HCT116 (cell line): Measurements from ENCODE around the gene SYNC. TPM values are rescaled to one million over a fixed set of nuclear protein-coding genes. Genes with fewer than 3 reads are reported as not detected.

ENCODE experiments used
- ATAC-seq: fragments of 200-7000 bp; cut with Tn5 transposase; 2 replicates; pipeline ENCODE4 v1.9.1; 2020; ENCODE audit warnings: mild to moderate bottlenecking, moderate library complexity
- BruUV-seq: library from RNA; stranded (reverse); fragments of 400-500 nt; replicated peaks from 2 replicates; lab custom pipeline; 2021; lab: Mats Ljungman, UMichigan
- CTCF ChIA-PET: fragments of 300-600 bp; sonication (Branson Sonifier 250); formaldehyde crosslinking; loops from one replicate; lab custom pipeline; 2021; ENCODE audit warnings: antibody characterized with exemption; lab: Charles Lee
- POLR2A ChIA-PET: fragments of 300-600, 350-600 bp; sonication (Branson Sonifier 250); formaldehyde crosslinking; loops from one replicate; lab custom pipeline; 2021; ENCODE audit warnings: antibody characterized with exemption; lab: Charles Lee
- RAD21 ChIA-PET, 2 experiments: fragments of 300-600 bp; sonication (Branson Sonifier 250); formaldehyde crosslinking; loops; one replicate each; lab custom pipeline; 2023; ENCODE audit warnings: low total read pairs in 2 of 2; ENCODE audit not compliant: uncharacterized antibody in 2 of 2, unreplicated experiment in 2 of 2, low non-redundant PET in 1 of 2; lab: Charles Lee
- DNase-seq: peaks from one replicate; pipeline ENCODE4 v3.0.0-alpha.2; 2010; ENCODE audit warnings: low read depth, low spot score
- H2AFZ ChIP-seq: fragments of 200-600 bp; shearing (Covaris generic), sonication (generic); 2 replicates; pipeline ENCODE4 v1.6.1; 2017; ENCODE audit warnings: low read depth, mixed run types, mixed read lengths, antibody characterized with exemption, low read length; ENCODE audit not compliant: poor library complexity, severe bottlenecking
- H3K27ac ChIP-seq: 2 replicates; pipeline ENCODE4 v1.5.1; 2012; ENCODE audit warnings: low read depth, low read length
- H3K27me3 ChIP-seq: fragments of 200-600 bp; sonication (generic); 2 replicates; pipeline ENCODE4 v1.6.1; 2016; ENCODE audit warnings: mixed run types, low read length, mixed read lengths; ENCODE audit not compliant: insufficient read depth
- H3K36me3 ChIP-seq, 2 experiments: fragments of 200-500 bp in 1 of 2; fragments of 200-600 bp in 1 of 2; sonication (Bioruptor generic) in 1 of 2; sonication (generic) in 1 of 2; 2 replicates each; pipeline versions ENCODE4 v1.5.1 to v1.6.1; 2014 to 2016; ENCODE audit warnings: low read length in 2 of 2, inconsistent platforms in 1 of 2, mixed read lengths in 1 of 2, mixed run types in 1 of 2; ENCODE audit not compliant: insufficient read depth in 2 of 2, control insufficient read depth in 1 of 2
- H3K4me1 ChIP-seq, 2 experiments: fragments of 200-600 bp in 1 of 2; sonication (generic) in 1 of 2; 2 replicates each; pipeline versions ENCODE4 v1.5.1 to v1.6.1; 2012 to 2017; ENCODE audit warnings: low read length in 2 of 2, inconsistent platforms in 1 of 2, mild to moderate bottlenecking in 1 of 2, mixed read lengths in 1 of 2, mixed run types in 1 of 2, moderate library complexity in 1 of 2; ENCODE audit not compliant: insufficient read depth in 2 of 2, control insufficient read depth in 1 of 2
- H3K4me2 ChIP-seq: fragments of 200-600 bp; sonication (generic); 2 replicates; pipeline ENCODE4 v1.6.1; 2017; ENCODE audit warnings: mixed run types, low read length, mixed read lengths
- H3K4me3 ChIP-seq, 2 experiments: fragments of 200-600 bp in 1 of 2; sonication (generic) in 1 of 2; replicated peaks in 1 of 2; 2 replicates each; pipeline ENCODE4 v1.5.1; 2011 to 2016; ENCODE audit warnings: low read length in 2 of 2, control low read depth in 1 of 2, low read depth in 1 of 2, mild to moderate bottlenecking in 1 of 2, mixed read lengths in 1 of 2, mixed run types in 1 of 2
- H3K79me2 ChIP-seq: fragments of 200-600 bp; sonication (generic); 2 replicates; pipeline ENCODE4 v1.6.1; 2017; ENCODE audit warnings: mild to moderate bottlenecking, mixed run types, low read length, moderate library complexity, mixed read lengths; ENCODE audit not compliant: insufficient read depth
- H3K9ac ChIP-seq: fragments of 200-600 bp; sonication (generic); 2 replicates; pipeline ENCODE4 v1.6.1; 2016; ENCODE audit warnings: low read length, mixed read lengths
- H3K9me2 ChIP-seq: fragments of 200-600 bp; sonication (generic), shearing (Covaris generic); 2 replicates; pipeline ENCODE4 v1.6.1; 2017; ENCODE audit warnings: mixed run types, mild to moderate bottlenecking, moderate library complexity; ENCODE audit not compliant: insufficient read depth
- H3K9me3 ChIP-seq, 2 experiments: fragments of 200-500 bp in 1 of 2; fragments of 200-600 bp in 1 of 2; sonication (Bioruptor generic) in 1 of 2; sonication (generic) in 1 of 2; 2 replicates each; pipeline ENCODE4 v1.6.1; 2014 to 2017; ENCODE audit warnings: low read length in 2 of 2, mixed read lengths in 2 of 2, inconsistent platforms in 1 of 2, low read depth in 1 of 2, mild to moderate bottlenecking in 1 of 2, mixed run types in 1 of 2, moderate library complexity in 1 of 2; ENCODE audit not compliant: control insufficient read depth in 1 of 2, insufficient read depth in 1 of 2
- H4K20me1 ChIP-seq: fragments of 200-600 bp; sonication (generic), shearing (Covaris generic); 2 replicates; pipeline ENCODE4 v1.6.1; 2017; ENCODE audit warnings: mixed run types, mild to moderate bottlenecking, moderate library complexity; ENCODE audit not compliant: insufficient read depth
- POLR2A ChIP-seq: IDR thresholded peaks from 2 replicates; pipeline ENCODE4 v1.7.0; 2011; ENCODE audit warnings: borderline replicate concordance; ENCODE audit not compliant: insufficient read depth, insufficient read length; ENCODE audit errors: extremely low read depth
- POLR2AphosphoS5 ChIP-seq: IDR thresholded peaks from 2 replicates; pipeline ENCODE4 v1.6.1; 2011; ENCODE audit warnings: mild to moderate bottlenecking, low read depth, low read length, moderate library complexity
- YY1 ChIP-seq: IDR thresholded peaks from 2 replicates; pipeline ENCODE4 v1.6.1; 2011; ENCODE audit warnings: low read length, low read depth, moderate library complexity, mild to moderate bottlenecking; ENCODE audit not compliant: insufficient replicate concordance; ENCODE audit errors: extremely low read depth
- ZFX ChIP-seq: fragments of 450-650 bp; IDR thresholded peaks from 2 replicates; pipeline ENCODE4 v1.6.1; 2017
- intact Hi-C: fragments of 100-400 bp; cut with micrococcal nuclease; formaldehyde crosslinking; loops from 2 replicates; pipeline ENCODE4 v1.10.0; 2022
- total RNA-seq: library from RNA; stranded (reverse); gene quantifications from one replicate; pipeline ENCODE4 v1.2.1, GENCODE V29; 2021; ENCODE audit not compliant: unreplicated experiment
- TF ChIP-seq, protein P1 (sequence below): IDR thresholded peaks from 2 replicates; pipeline ENCODE4 v1.6.1; 2012; ENCODE audit warnings: low read depth
- TF ChIP-seq, protein P2 (sequence below), 3 experiments: fragments of 200-600 bp in 1 of 3; sonication (generic) in 1 of 3; IDR thresholded peaks in 2 of 3; conservative IDR thresholded peaks in 1 of 3; 2 replicates each; pipeline ENCODE4 v1.5.1; 2012 to 2017; ENCODE audit warnings: low read depth in 2 of 3, low read length in 2 of 3, antibody characterized with exemption in 1 of 3, borderline replicate concordance in 1 of 3, control low read depth in 1 of 3, mild to moderate bottlenecking in 1 of 3, mixed read lengths in 1 of 3, mixed run types in 1 of 3, moderate library complexity in 1 of 3; ENCODE audit not compliant: insufficient read depth in 1 of 3

Gene SYNC
- total RNA-seq, 1 experiment from 2014 or later, result 1.3 TPM

DNA sequence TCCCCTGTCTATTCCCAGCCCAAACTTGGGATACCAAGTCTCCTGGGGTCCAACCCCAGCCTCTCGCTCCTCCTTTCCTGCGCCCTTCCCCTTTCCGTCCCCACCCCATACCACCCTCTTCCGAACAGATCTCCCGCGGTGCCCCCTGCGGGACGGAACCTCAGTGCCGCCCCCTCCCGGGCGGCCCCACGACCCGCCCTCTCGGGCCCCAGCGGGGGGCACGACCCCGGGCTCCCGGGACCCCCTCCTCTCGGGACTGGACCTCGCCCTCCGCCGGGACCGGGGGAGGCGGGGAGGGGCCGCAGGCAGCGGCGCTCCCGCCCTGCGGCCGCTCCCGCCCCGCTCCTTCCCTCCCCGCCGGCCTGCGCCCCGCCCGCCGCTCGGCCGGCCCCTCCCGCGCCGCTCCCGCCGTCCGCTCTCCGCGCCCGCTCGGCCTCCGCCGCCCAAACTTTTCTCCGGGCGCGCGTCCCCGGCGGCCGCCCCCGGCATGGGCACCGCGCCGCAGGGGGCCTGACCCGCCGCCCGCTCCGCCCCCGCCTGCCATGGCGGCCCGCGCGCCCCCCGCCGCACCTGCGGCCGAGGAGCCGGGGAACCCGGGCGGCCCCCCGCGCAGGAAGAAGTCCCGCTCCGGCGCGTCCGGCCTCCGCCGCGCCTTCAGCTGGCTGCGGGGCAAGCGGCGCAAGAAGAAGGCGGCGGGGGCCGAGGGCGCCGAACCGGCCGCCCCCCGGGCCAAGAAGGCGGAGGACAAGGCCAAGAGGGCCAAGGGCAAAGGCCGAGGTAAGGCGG, 39.0 kb upstream of the SYNC start:
- H3K79me2 ChIP-seq, result peaks cover 38% of the 10 kb centered on the region
- no TSS peak for BruUV-seq
- DNase-seq, result no peak
- H3K27me3 ChIP-seq, result no peaks in the 10 kb centered on the region
- TF ChIP-seq, protein P1, sequence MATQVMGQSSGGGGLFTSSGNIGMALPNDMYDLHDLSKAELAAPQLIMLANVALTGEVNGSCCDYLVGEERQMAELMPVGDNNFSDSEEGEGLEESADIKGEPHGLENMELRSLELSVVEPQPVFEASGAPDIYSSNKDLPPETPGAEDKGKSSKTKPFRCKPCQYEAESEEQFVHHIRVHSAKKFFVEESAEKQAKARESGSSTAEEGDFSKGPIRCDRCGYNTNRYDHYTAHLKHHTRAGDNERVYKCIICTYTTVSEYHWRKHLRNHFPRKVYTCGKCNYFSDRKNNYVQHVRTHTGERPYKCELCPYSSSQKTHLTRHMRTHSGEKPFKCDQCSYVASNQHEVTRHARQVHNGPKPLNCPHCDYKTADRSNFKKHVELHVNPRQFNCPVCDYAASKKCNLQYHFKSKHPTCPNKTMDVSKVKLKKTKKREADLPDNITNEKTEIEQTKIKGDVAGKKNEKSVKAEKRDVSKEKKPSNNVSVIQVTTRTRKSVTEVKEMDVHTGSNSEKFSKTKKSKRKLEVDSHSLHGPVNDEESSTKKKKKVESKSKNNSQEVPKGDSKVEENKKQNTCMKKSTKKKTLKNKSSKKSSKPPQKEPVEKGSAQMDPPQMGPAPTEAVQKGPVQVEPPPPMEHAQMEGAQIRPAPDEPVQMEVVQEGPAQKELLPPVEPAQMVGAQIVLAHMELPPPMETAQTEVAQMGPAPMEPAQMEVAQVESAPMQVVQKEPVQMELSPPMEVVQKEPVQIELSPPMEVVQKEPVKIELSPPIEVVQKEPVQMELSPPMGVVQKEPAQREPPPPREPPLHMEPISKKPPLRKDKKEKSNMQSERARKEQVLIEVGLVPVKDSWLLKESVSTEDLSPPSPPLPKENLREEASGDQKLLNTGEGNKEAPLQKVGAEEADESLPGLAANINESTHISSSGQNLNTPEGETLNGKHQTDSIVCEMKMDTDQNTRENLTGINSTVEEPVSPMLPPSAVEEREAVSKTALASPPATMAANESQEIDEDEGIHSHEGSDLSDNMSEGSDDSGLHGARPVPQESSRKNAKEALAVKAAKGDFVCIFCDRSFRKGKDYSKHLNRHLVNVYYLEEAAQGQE, result no peak
- TF ChIP-seq POLR2A, result peak; percentile 22
- TF ChIP-seq ZFX, result peak; percentile 72
- TF ChIP-seq, protein P2, sequence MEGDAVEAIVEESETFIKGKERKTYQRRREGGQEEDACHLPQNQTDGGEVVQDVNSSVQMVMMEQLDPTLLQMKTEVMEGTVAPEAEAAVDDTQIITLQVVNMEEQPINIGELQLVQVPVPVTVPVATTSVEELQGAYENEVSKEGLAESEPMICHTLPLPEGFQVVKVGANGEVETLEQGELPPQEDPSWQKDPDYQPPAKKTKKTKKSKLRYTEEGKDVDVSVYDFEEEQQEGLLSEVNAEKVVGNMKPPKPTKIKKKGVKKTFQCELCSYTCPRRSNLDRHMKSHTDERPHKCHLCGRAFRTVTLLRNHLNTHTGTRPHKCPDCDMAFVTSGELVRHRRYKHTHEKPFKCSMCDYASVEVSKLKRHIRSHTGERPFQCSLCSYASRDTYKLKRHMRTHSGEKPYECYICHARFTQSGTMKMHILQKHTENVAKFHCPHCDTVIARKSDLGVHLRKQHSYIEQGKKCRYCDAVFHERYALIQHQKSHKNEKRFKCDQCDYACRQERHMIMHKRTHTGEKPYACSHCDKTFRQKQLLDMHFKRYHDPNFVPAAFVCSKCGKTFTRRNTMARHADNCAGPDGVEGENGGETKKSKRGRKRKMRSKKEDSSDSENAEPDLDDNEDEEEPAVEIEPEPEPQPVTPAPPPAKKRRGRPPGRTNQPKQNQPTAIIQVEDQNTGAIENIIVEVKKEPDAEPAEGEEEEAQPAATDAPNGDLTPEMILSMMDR (IDR thresholded peaks at IDR 0.05 in 2 of 3, conservative IDR thresholded peaks at IDR 0.05 in 1 of 3; ENCODE audit: borderline replicate concordance in 1 of 3, insufficient read depth in 1 of 3, low read depth in 2 of 3, low read length in 2 of 3), result peak in 2 of 3 experiments; percentile 31 to 32; a peak in 3 of 6 replicates
- peak; percentile 52; the same call in 1 of the 2 replicates for TF ChIP-seq POLR2AphosphoS5
- peak; percentile 13 for TF ChIP-seq YY1
- TF ChIP-seq, all 23 proteins: peak for 5
- CTCF ChIA-PET, result no interaction called here
- Histone ChIP-seq H3K4me3 (peak overlapping the region; percentile 81 to 89), H3K9ac (peak overlapping the region; percentile 93), H2AFZ (no peak overlapping the region), H3K4me1 (peaks cover 59 to 68% of the 10 kb centered on the region in 2 experiments), H3K27ac (peak overlapping the region; percentile 90), H3K4me2 (peak overlapping the region; percentile 99), H4K20me1 (no peaks in the 10 kb centered on the region), H3K9me2 (no peaks in the 10 kb centered on the region), H3K36me3 (peaks cover 0 to 4% of the 10 kb centered on the region in 2 experiments; a peak in 1 of 4 replicates), H3K9me3 (no peaks in the 10 kb centered on the region)
- RAD21 ChIA-PET, result interaction anchor here in 1 of 2 experiments (1.0 kb wide), 1 partner anchor 28 kb away, joined by 4 read pairs; no protein-coding TSS in a partner anchor
- peak; percentile 68 for ATAC-seq
- POLR2A ChIA-PET, result no interaction called here
- intact Hi-C loops, result no loop called here
